Stimulated activated naive CD8-positive, alpha-beta T cell treated with anti-CD3 and anti-CD28 coated beads, Interleukin-15, amount 100 ng/mL, for 72 hours (primary cell): ENCODE data around the gene FAM234B.

ENCODE experiments used
- ATAC-seq: fragments of 150-1000 bp; cut with Tn5 transposase; 2 replicates; pipeline ENCODE4 v1.10.0; 2021; ENCODE audit warnings: mild to moderate bottlenecking, moderate library complexity
- DNase-seq, 2 donors: peaks; one replicate each; pipeline ENCODE4 v3.0.0; 2021 to 2022
- H3K27ac Mint-ChIP-seq, 2 donors: one replicate each; pipeline ENCODE4 v1.8.0; 2022; ENCODE audit warnings: mild to moderate bottlenecking in 2 of 2, mixed read lengths in 2 of 2, moderate library complexity in 2 of 2
- H3K27me3 Mint-ChIP-seq: one replicate; pipeline ENCODE4 v1.8.0; 2022; ENCODE audit warnings: mixed read lengths
- H3K4me1 Mint-ChIP-seq: one replicate; pipeline ENCODE4 v1.8.0; 2022; ENCODE audit warnings: mild to moderate bottlenecking, mixed read lengths
- H3K4me3 Mint-ChIP-seq, 2 donors: one replicate each; pipeline ENCODE4 v1.8.0; 2022; ENCODE audit warnings: mild to moderate bottlenecking in 2 of 2, mixed read lengths in 2 of 2, moderate library complexity in 1 of 2
- H3K9me3 Mint-ChIP-seq, 2 donors: one replicate each; pipeline ENCODE4 v1.8.0; 2022; ENCODE audit warnings: mixed read lengths in 2 of 2

Gene FAM234B

DNA sequence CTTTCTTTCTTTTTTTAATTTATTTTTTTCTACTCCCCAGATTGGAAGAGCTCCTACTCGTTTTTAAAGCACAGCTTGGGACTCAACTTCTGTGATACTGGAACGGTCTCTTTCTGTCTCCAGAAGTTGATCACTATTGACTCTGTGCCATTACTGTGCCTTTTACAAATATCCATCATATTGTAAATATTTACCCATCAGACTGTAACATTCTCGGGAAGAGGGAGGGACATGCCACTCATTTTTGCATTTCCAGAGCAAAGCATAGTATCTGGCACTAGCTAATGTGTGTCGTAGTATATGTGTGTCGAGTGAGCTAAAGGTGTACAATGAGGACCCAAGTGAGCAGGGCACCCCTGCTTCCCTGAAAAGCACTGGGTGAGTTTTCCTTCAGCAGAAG lies 83.3 kb downstream of the FAM234B start:
- no peak for DNase-seq
- no peaks in the 10 kb centered on the region for H3K4me1 Mint-ChIP-seq
- no peak overlapping the region for H3K27ac Mint-ChIP-seq
- no peaks in the 10 kb centered on the region for H3K9me3 Mint-ChIP-seq
- no peaks in the 10 kb centered on the region for H3K27me3 Mint-ChIP-seq
- no peak overlapping the region for H3K4me3 Mint-ChIP-seq
- no peak for ATAC-seq

DNA sequence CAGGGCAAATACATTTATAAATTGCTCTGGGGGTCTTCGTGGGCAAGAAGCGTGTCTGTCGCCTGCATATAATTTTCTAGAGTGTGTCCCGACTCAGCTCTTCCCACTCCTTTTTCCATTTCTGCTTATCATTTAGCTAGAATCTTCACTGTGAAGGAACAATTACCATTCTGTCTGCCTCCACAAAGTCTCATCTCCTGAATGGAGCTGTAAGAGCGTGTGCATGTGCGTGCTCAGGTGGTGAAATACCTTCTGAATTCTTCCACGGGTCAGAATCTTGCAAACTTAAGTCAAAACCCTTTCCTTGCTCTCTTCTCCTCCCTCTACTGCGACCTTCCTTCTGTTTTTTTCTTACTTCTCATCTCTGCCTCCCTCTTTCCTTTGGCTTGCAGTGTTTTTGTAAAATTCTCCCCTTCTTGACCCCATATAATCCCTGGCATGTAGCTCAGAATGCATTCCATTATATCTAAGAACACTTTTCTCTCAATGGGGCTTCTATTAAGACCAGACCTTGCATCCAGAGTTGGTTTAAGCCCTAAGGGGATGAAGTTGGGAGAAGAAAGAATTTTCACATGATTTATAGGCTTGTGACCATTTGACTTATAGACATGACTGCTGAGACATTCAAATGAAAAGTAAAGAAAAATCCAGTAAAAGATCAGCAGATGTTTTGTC lies 84.2 kb downstream of the FAM234B start:
- Mint-ChIP-seq H3K9me3 (no peaks in the 10 kb centered on the region), H3K27me3 (no peaks in the 10 kb centered on the region), H3K27ac (no peak overlapping the region), H3K4me3 (no peak overlapping the region), H3K4me1 (no peaks in the 10 kb centered on the region)
- no peak for DNase-seq
- no peak for ATAC-seq

DNA sequence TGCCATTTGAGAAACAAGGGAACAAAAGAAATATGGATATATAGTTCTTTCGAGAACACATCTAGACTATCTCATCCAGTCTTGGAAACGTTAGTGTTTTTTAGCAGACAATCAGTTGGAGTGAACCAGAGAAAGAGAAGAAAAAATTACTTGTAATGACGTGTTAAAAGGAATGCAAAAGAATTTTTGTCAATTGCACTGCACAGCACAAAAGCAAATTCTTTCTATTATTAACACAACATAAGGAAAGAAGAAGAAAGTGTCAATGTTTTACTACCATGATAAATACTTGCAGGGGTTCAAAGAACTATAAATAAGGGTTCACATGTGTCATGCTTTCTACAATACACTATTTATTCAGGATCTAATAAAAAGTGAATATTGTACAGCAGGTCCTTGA lies 86.8 kb downstream of the FAM234B start:
- Mint-ChIP-seq H3K4me1 (no peaks in the 10 kb centered on the region), H3K9me3 (no peaks in the 10 kb centered on the region), H3K27ac (no peak overlapping the region), H3K27me3 (no peaks in the 10 kb centered on the region), H3K4me3 (no peak overlapping the region)
- ATAC-seq (no peak), DNase-seq (no peak)
